Cerebellar cortex (tissue), 1 donor: ENCODE data around the gene RHOB.

ENCODE experiments used
- DNase-seq: peaks from one replicate; pipeline ENCODE4 v3.0.0-alpha.2; 2015; ENCODE audit warnings: low spot score

Gene RHOB

DNA sequence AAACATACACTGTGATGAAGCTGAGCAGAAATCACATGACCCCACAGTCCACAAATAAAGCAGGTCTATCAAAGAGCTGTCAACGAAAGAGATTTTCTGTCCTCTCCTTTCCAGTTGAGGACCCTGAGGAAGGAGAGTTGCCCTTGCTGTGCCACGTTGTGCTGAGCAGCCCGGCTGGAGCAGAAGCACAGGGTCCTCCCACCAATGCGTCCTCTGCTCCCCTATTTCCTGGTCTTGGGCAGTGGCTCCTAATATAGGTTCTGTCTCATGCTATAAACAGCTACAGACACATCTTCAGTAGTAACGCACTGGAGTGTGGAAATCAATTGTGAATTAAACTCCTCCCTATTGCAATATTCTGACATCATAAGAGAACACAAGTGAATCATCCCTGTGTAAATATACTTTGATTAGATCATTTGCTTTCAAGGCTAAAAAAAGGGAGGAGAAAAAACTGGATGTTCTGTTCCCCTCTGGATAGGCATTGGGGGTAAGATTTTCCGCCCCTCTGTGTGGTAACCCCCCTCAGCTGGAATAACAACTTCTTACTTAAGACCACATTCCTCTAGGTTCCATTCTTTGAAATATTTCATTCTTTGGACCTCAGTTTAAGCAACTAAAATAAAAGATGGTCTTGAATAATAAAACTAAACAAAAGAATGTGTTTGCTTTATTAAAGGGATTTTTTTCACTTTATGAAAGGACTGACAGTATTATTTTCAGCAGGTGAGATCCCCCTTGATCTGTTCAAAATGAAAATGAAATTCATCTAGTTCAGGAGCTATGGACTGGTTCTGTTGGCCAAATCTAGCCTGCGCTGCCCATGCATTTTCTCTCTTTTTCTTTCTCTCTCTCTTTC is 8.3 kb upstream of the RHOB start:
- DNase-seq, result no peak

DNA sequence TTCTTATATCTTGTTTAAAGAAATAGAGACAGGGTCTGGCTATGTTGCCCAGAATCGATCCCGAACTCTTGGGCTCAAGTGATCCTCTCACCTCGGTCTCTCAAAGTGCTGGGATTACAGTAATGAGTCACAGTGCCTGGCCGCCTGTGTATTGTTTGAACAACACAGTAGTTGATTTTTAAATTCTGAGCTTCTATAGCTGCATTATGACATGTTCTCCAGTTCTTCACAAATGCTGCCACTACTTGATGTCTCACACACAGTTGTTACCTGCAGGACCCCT is 7.7 kb upstream of the RHOB start:
- DNase-seq, result no peak

DNA sequence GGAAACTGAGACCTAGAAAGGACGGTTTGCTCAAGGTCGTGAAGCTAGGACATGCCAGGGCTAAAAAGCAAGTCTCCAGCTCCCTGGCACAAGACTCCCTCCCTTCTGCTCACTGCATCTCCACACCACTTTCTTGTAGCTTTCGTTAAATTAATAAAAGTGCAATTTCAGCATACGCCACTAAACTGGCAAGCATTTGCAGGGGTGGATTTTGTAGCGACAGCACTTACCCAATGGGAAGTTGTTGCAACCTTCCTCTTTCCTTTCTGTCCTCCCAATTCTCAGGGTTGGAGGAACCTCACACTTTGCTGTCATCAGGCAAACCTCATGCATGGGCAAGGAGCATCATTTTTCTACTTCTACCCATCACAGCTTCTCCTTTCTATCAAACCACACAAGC is 7.4 kb upstream of the RHOB start:
- DNase-seq, result no peak

DNA sequence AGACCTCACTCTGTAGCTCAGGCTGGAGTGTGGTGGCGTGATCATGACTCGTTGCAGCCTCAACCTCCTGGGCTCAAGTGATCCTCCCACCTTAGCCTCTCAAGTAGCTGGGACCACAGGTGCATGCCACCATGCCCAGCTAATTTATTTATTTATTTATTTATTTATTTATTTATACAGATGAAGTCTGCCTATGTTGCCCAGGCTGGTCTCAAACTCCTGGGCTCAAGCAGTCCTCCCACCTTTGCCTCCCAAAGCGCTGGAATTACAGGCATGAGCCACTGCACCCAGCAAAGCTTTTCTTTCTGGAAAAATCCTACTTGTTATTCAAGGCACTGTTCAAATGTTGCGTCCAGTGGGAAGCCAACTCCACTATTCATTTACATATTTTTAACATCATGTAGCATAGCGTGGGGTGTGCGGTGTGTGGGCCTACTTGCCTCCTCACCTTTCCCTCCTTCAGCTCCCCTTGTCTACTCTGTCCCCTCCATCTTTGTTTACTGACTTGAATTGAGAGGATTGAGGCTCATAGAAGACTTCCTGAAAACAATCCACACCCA is 6.8 kb upstream of the RHOB start:
- no peak for DNase-seq

DNA sequence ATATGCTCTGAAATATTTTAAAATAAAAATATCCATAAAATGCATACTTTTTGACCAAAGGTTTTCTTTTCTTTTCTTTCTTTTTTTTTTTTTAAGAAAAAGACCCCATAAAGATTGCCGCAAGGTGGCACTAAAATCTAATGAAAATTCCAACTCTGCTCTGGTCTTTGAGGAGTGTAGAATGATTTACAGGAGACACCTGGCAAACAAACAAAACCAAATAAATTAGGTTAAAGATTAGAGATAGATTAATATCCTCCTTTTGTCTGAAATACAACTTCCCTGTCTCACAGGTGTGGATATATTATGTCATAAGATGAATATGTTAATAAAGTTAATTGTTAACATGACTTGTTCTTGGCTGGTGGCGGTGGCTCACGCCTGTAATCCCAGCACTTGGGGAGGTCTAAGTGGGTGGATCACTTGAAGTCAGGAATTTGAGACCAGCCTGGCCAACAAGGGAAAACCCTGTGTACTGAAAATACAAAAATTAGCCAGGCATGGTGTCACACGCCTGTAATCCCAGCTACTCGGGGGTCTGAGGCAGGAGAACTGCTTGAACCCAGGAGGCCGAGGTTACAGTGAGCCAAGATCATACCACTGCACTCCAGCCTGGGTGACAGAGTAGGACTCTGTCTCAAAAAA is 3.5 kb upstream of the RHOB start:
- DNase-seq, result peak; percentile 81

DNA sequence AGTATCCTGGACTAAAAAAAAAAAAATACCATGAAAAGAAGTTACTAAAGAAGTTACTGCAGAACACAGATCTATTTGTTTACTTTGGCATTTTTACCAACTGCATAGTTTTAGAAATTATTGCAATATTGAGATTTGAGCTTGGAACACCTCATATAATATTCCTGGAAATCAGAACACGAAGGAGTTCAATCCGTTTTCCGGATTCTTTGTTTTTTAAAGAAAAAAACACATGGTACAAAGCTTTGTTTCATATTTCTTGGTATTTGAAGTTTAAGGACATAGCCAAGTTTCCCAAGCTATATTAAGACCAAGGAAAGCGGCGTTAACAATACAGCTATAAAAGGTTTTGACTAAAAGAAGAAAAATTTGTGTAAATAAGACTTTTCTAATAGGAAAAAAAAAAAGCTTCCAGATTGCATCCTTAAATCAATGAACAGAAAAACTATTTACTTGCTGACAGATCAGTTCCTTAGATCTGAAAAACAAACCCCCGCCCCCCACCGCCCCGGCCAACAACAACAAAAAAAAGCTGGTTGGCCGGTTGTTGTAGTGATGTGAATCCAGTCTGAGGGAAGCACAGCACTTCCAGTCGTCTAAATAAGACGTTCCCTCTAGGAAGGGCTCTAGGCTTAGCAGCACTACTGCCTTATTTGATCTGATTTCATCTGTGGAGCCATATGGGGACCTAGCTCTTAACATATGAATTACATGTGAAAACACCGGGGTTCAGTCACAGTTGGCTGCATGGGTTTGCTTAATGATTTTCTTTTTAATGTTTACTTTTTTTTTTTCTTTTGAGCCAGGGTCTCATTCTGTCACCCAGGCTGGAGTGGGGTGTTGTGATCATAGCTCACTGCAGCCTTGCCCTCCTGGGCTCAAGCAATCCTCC is 2.5 kb upstream of the RHOB start:
- DNase-seq, result peak; percentile 63

DNA sequence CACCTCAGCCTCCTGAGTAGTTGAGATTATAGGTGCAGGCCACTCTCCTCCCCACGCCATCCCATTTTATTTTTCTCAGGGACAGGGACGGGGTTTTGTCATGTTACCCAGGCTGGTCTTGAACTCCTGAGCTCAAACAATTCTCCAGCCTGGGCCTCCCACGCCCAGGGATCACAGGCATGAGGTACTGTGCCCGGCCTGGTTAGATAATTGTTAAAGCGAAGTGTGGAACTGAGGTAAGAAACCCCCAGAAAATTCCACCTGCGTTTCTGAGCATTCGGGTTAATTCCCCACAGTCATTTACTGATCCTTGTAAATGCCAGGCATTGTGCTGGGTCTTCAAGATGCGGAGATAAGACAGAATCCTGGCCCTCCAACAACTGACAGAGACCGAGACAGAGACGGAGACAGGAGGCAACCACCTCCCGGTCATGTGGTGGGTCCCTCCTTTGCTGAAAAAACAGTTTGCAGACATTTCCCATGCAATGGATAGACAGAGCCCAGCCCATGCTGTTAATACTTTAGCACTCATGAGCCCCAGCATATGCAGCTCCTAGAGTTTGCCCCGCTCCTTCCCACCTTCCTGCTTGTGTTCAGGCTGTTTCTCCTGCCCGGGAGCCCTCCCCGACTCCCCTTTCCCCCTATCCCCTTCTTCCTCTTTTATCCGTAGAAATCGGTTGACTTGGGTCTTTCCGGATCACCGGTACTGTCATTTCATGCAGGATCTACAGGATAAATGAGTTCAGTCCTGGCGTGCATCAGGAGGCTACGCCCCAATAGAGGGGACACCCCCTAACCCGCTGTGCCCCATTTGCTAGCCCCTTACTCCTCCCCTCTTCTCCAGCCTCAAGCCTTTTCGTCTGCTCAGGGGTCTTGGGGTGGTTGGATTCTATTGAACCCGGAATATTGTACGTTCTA is 1.6 kb upstream of the RHOB start:
- peak; percentile 56 for DNase-seq

DNA sequence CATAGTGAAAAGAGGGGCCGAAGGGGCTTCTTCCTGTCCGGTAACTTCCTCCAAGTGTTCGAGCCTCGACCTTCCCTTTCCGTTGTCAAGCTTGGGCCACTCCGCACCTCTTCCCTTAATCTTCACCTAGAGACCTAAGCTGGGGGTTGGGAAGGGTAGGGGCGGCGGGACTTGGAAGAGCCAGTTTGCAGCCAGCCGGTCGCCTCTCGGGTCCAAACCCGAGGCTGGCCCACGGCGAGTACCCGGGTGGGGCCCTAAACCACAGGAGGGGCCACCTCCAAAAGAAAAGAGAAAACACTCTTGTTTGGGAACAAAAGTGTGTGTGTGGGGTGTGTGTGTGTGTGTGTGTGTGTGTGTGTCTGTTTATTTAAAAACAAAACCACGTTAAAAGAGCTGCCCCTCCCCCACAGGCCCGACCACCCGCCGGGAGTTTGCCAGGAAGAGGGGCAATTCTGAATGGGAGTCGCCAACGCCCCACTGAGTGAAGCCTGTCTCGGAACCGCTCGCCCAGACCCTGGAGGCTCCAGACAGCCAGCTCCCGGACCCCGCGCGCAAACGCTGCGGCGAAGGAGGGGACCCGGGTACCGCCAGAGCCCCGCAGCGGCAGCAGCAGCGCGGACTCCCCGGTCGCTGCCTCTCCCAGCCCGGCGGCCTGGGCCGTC is 488 bp upstream of the RHOB start:
- DNase-seq, result no peak

DNA sequence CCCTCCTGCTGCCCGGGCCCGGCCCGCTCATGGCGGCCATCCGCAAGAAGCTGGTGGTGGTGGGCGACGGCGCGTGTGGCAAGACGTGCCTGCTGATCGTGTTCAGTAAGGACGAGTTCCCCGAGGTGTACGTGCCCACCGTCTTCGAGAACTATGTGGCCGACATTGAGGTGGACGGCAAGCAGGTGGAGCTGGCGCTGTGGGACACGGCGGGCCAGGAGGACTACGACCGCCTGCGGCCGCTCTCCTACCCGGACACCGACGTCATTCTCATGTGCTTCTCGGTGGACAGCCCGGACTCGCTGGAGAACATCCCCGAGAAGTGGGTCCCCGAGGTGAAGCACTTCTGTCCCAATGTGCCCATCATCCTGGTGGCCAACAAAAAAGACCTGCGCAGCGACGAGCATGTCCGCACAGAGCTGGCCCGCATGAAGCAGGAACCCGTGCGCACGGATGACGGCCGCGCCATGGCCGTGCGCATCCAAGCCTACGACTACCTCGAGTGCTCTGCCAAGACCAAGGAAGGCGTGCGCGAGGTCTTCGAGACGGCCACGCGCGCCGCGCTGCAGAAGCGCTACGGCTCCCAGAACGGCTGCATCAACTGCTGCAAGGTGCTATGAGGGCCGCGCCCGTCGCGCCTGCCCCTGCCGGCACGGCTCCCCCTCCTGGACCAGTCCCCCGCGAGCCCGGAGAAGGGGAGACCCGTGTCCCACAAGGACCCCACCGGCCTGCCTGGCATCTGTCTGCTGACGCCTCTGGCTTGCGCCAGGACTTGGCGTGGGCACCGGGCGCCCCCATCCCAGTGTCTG is 767 bp downstream of the RHOB start:
- peak; percentile 64 for DNase-seq

DNA sequence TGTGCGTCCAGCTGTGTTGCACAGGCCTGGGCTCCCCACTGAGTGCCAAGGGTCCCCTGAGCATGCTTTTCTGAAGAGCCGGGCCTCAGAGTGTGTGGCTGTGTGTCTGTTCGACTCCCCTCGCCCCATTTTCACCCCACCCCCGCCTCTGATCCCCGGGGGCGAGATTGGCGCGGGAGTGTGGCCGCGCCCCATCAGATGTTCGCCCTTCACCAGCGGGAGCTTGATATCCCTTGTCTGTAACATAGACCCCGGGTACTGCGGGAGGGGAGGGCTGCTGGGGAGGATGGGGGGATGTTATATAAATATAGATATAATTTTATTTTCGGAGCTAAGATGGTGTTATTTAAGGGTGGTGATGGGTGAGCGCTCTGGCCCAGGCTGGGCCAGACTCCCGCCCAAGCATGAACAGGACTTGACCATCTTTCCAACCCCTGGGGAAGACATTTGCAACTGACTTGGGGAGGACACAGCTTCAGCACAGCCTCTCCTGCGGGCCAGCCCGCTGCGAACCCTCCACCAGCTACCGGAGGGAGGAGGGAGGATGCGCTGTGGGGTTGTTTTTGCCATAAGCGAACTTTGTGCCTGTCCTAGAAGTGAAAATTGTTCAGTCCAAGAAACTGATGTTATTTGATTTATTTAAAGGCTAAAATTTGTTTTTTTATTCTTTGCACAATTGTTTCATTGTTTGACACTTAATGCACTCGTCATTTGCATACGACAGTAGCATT is 1.5 kb downstream of the RHOB start:
- peak; percentile 35 for DNase-seq

DNA sequence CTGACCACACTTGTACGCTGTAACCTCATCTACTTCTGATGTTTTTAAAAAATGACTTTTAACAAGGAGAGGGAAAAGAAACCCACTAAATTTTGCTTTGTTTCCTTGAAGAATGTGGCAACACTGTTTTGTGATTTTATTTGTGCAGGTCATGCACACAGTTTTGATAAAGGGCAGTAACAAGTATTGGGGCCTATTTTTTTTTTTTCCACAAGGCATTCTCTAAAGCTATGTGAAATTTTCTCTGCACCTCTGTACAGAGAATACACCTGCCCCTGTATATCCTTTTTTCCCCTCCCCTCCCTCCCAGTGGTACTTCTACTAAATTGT is 2.1 kb downstream of the RHOB start:
- no peak for DNase-seq

DNA sequence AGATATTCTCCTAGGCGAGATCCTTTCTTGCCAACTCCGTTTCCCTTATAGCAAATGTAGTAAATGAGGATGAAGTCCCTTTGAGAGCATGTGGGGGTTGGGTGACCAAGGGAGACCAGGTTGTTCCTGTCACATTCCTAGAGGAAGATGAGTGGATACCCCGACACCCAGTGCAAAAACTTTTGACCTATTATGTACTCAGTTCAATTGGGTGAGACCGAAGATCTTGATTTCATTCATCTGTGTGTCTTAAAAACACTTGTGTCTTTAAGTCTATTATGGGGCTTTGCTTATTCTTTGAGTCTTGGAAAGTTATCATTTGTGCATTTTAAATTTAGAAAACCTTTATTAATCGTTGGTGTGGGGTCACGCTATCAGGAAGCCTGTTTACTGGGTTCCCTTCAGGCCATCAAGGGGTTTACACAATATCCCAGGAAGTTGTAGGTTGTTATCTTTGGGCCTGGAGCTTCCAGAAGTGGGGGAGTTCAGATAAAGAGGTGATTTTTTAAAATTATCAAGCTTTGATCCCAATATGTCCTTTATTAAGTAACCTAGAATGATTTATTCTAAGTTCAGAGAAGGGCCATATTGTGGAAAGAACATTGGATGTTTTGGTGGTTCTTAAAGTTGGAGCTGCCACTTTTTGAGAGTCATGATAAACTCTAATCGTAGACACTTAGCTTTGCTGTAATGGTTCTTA is 2.8 kb downstream of the RHOB start:
- peak; percentile 32 for DNase-seq

DNA sequence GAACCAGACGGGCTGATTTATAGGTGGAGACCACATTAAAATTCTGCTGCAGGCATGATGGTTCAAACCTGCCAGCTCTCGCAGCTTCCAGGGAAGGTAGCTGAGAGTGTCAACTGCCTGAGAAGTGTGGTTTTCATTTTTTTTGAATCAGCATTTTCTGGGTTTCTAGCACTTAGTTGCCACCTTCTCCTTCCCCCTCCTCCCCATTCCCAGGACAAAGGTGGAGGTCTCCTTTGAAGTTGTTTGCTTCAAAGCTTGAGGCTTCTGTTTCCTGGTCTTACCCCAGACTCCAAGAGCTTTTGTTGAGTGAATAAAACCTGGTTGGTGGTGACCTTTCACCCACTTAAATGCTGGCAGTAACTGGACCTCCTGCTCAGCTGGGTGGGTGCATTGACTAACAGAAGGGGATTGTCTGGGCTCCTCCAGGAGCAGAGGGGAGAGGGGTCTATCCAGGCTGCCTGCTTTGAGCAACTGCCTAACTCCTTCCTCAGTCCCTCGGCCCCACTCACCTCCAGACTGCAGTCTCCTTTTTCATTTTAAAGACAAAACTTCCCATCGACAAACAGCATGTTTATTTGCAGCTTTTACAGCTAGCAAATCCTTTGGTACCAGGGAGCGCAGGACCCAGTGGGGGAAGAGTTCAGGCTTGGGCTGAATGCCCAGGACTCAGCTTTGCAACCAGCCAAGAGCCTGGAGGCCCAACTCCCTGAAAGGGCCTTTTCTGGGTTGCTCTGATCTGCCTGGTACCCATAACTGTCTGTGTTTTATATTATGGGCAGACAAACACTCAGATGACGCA is 3.5 kb downstream of the RHOB start:
- DNase-seq, result peak; percentile 82

DNA sequence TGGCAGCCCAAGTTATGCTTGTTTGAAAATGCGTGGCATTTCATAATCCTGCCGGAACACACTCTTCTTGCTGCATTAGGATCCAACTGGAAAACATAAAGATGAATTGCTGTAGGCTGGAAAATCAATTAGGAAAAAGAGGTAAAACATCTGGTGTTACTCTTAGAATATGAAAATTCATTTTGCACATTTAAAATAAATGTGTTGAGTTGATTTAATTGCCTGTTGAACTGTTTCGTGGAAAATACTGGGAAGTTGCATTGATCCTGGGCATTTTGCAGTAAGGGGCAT is 4.1 kb downstream of the RHOB start:
- DNase-seq, result no peak

DNA sequence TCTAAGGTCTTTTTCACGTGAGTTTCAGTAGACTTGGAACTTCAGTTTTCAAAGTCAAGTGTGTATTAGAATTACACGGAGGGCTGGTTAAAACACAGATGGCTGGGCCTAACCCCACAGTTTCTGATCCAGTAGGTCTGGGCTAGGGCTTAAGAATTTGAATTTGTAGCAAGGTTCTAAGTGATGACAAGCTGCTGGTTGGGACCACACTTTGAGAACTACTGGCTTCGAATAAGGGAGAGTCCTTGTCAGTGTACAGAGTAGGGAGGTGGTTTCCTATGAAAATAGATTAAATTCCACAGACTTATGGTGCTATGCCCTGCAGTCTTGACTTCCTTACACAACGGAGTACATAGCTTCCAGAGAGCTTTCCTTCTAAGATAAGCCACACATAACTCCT is 4.5 kb downstream of the RHOB start:
- peak; percentile 38 for DNase-seq

DNA sequence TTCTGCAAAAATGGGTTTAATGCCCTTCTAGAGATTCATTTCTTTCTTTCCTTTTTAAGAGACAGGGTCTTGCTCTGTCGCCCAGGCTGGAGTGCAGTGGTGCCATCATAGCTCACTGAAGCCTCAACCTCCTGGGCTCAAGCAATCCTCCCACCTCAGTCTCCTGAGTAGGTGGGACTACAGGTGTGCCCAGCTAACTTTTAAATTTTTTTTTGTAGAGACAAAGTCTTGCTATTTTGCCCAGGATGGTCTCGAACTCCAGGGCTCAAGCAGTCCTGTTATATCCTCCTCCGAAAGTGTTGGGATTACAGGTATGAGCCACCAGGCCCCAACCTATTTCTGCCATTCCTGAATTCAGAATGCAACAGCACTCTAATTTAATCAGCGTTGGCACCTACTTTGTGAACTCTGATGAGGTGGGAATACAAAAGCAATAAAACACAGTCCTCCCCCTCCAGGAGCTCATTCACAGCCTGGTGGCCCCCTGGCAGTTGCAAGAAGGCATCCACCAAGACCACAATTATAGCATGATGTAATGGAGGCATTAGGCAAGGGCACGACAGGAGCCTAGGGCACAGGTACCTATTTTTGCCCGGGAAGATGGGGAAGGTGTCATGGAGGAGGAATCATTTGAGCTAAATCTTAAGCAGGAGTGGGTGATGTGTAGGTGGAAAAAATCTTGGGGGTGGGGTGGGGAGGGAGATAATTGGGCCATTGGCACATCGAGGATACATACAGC is 5.1 kb downstream of the RHOB start:
- no peak for DNase-seq

DNA sequence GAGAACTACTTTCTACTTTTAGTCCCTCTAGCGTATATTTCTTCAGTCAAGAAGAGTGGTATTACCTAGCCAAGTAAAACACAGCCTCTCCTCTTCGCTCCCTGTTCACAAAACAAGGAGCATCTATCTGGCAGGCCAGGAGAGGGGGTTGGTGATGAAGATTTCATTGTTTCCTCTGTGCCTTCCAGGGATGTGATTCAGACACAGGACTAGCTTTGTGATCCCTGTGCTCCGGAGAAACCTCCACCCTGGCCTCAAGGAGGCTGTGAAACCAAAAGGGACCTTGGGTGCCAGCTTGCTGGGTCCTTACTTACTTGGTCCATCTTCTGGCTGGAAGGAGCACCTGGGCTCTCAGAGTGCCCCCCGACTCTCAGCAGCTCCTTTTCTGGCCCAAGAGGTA is 5.7 kb downstream of the RHOB start:
- DNase-seq, result peak; percentile 79

DNA sequence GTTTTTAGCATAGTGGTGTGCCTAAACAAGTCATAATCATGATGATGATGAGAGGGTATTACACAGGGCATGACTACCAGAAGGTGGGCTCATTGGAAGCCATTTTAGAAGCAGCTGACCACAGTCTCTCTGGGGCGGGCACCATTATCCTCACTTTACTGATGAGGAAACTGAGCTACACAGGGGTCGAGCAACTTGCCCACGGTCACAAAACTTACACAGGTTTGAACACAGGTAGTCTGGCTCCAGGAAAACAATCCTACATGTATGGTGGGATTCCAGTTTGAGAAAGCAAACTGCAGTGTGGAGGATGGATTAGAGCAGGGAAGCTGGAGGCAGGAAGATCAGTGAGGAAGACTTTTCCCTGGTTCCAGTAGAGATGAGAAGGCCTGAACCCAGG is 6.2 kb downstream of the RHOB start:
- DNase-seq, result no peak
